PC-3 (cell line): ENCODE data around the gene WDSUB1. TPM values are rescaled to one million over a fixed set of nuclear protein-coding genes. Genes with fewer than 3 reads are reported as not detected.

Experiments
- ATAC-seq: fragments of 200-7000 bp; cut with Tn5 transposase; 2 replicates; pipeline ENCODE4 v1.9.1; 2020; ENCODE audit warnings: mild to moderate bottlenecking, moderate library complexity
- BruUV-seq: library from RNA; stranded (reverse); fragments of 400-500 nt; replicated peaks from 2 replicates; lab custom pipeline; 2021; lab: Mats Ljungman, UMichigan
- CTCF ChIA-PET: fragments of 300-600 bp; sonication (Branson Sonifier 250); formaldehyde crosslinking; loops from one replicate; lab custom pipeline; 2022; ENCODE audit warnings: antibody characterized with exemption; lab: Charles Lee
- POLR2A ChIA-PET: fragments of 300-600 bp; sonication (Branson Sonifier 250); formaldehyde crosslinking; loops from one replicate; lab custom pipeline; 2022; ENCODE audit warnings: antibody characterized with exemption; ENCODE audit not compliant: unreplicated experiment; lab: Charles Lee
- DNase-seq: peaks from one replicate; pipeline ENCODE4 v3.0.0-alpha.2; 2015
- H2AFZ ChIP-seq: fragments of 300-600 bp; sonication (generic); 2 replicates; pipeline ENCODE4 v1.6.0; 2016; ENCODE audit warnings: antibody characterized with exemption, low read length
- H3F3A ChIP-seq: fragments of 300-600 bp; sonication (generic); one replicate; pipeline ENCODE4 v1.6.0; 2017; ENCODE audit warnings: antibody characterized with exemption, low read length, control low read depth, mild to moderate bottlenecking; ENCODE audit not compliant: unreplicated experiment
- H3K27ac ChIP-seq: fragments of 300-600 bp; sonication (generic); 2 replicates; pipeline ENCODE4 v1.5.1; 2016; ENCODE audit warnings: mild to moderate bottlenecking, low read length
- H3K27me3 ChIP-seq: fragments of 300-600 bp; sonication (generic); 2 replicates; pipeline ENCODE4 v1.6.1; 2016; ENCODE audit warnings: low read length, mixed read lengths
- H3K36me3 ChIP-seq: fragments of 300-600 bp; sonication (generic); 2 replicates; pipeline ENCODE4 v1.6.1; 2016; ENCODE audit warnings: low read depth, mixed run types, low read length, mixed read lengths
- H3K4me1 ChIP-seq: fragments of 300-600 bp; sonication (generic); 2 replicates; pipeline ENCODE4 v1.5.1; 2016; ENCODE audit warnings: low read length; ENCODE audit not compliant: insufficient read depth
- H3K4me2 ChIP-seq: fragments of 300-600 bp; sonication (generic); 2 replicates; pipeline ENCODE4 v1.6.0; 2016; ENCODE audit warnings: low read length
- H3K4me3 ChIP-seq: fragments of 300-600 bp; sonication (generic); 2 replicates; pipeline ENCODE4 v1.5.1; 2016; ENCODE audit warnings: mild to moderate bottlenecking, low read length, mixed read lengths
- H3K79me2 ChIP-seq: fragments of 300-600 bp; sonication (generic); 2 replicates; pipeline ENCODE4 v1.6.1; 2017; ENCODE audit warnings: low read length, mixed read lengths
- H3K9ac ChIP-seq: fragments of 300-600 bp; sonication (generic); 2 replicates; pipeline ENCODE4 v1.6.0; 2016; ENCODE audit warnings: mild to moderate bottlenecking, low read length
- H3K9me2 ChIP-seq: fragments of 300-600 bp; sonication (generic); replicated peaks from 2 replicates; pipeline ENCODE4 v1.6.1; 2016; ENCODE audit warnings: mixed run types, low read length, mixed read lengths
- H3K9me3 ChIP-seq: fragments of 300-600 bp; sonication (generic); 2 replicates; pipeline ENCODE4 v1.6.1; 2016; ENCODE audit warnings: low read length, mixed read lengths
- H4K20me1 ChIP-seq: fragments of 300-600 bp; sonication (generic); 2 replicates; pipeline ENCODE4 v1.6.1; 2016; ENCODE audit warnings: low read length, mixed read lengths
- CTCF ChIP-seq: fragments of 300-600 bp; sonication (generic); conservative IDR thresholded peaks from 2 replicates; pipeline ENCODE4 v1.5.1; 2017; ENCODE audit warnings: antibody characterized with exemption, low read depth, mild to moderate bottlenecking, low read length
- EZH2 ChIP-seq: fragments of 300-600 bp; sonication (generic); IDR thresholded peaks from one replicate; pipeline ENCODE4 v1.6.1; 2017; ENCODE audit warnings: antibody characterized with exemption, mild to moderate bottlenecking, low read length; ENCODE audit not compliant: unreplicated experiment
- EZH2phosphoT487 ChIP-seq: fragments of 300-600 bp; sonication (generic); IDR thresholded peaks from 2 replicates; pipeline ENCODE4 v1.6.1; 2018; ENCODE audit warnings: mild to moderate bottlenecking, antibody characterized with exemption, low read length, borderline replicate concordance
- intact Hi-C: fragments of 100-400 bp; cut with micrococcal nuclease; formaldehyde crosslinking; loops from 2 replicates; pipeline ENCODE4 v1.9.0; 2023
- total RNA-seq: library from RNA; depleted of rRNA; stranded (reverse); fragments of >200 nt; gene quantifications from 2 replicates; pipeline ENCODE4 v1.2.3, GENCODE V29; 2014

Gene WDSUB1
- total RNA-seq, 1 experiment from 2014 or later, result 6.6 TPM

GRCh38 chr2:159195697-159196096 lies 90.8 kb downstream of the WDSUB1 start:
- BruUV-seq, result no TSS peak
- POLR2A ChIA-PET, result no interaction called here

GRCh38 chr2:159194241-159194640 lies 92.3 kb downstream of the WDSUB1 start:
- no peak for ATAC-seq
- Histone ChIP-seq H3K4me1 (no peaks in the 10 kb centered on the region), H3F3A (no peaks in the 10 kb centered on the region), H3K9ac (no peak overlapping the region), H3K27me3 (no peaks in the 10 kb centered on the region), H4K20me1 (no peaks in the 10 kb centered on the region), H3K4me3 (no peak overlapping the region), H2AFZ (no peak overlapping the region), H3K79me2 (no peaks in the 10 kb centered on the region), H3K9me2 (no peaks in the 10 kb centered on the region), H3K4me2 (no peak overlapping the region), H3K36me3 (peaks cover 5% of the 10 kb centered on the region; the same call in 1 of the 2 replicates), H3K27ac (no peak overlapping the region), H3K9me3 (no peaks in the 10 kb centered on the region)
- intact Hi-C loops, result no loop called here
- POLR2A ChIA-PET, result no interaction called here
- TF ChIP-seq CTCF (no peak), EZH2 (no peak), EZH2phosphoT487 (no peak)
- no peak for DNase-seq
- no TSS peak for BruUV-seq
- CTCF ChIA-PET, result no interaction called here

More at GRCh38 chr2:159195697-159196096, 90.8 kb downstream of the WDSUB1 start:
- no peak overlapping the region for H3K9ac ChIP-seq
- H3K36me3 ChIP-seq, result peaks cover 7% of the 10 kb centered on the region; the same call in 1 of the 2 replicates
- no peak overlapping the region for H2AFZ ChIP-seq
- intact Hi-C loops, result no loop called here
- H4K20me1 ChIP-seq, result no peaks in the 10 kb centered on the region
- H3K4me3 ChIP-seq, result no peak overlapping the region
- CTCF ChIA-PET, result no interaction called here
- H3K27ac ChIP-seq, result no peak overlapping the region
- H3K27me3 ChIP-seq, result no peaks in the 10 kb centered on the region
- H3K79me2 ChIP-seq, result no peaks in the 10 kb centered on the region
- no peaks in the 10 kb centered on the region for H3K9me3 ChIP-seq
- ATAC-seq (no peak), DNase-seq (no peak)
- no peak overlapping the region for H3K4me2 ChIP-seq
- H3F3A ChIP-seq, result no peaks in the 10 kb centered on the region
- no peaks in the 10 kb centered on the region for H3K4me1 ChIP-seq
- TF ChIP-seq CTCF, result no peak
- no peak for TF ChIP-seq EZH2phosphoT487
- TF ChIP-seq EZH2, result no peak
- H3K9me2 ChIP-seq, result no peaks in the 10 kb centered on the region

GRCh38 chr2:159193791-159194190 lies 92.7 kb downstream of the WDSUB1 start:
- TF ChIP-seq EZH2phosphoT487 (no peak), EZH2 (no peak), CTCF (no peak)
- Histone ChIP-seq H3K9me2 (no peaks in the 10 kb centered on the region), H3K4me1 (no peaks in the 10 kb centered on the region), H3F3A (no peaks in the 10 kb centered on the region), H3K79me2 (no peaks in the 10 kb centered on the region), H2AFZ (no peak overlapping the region), H3K36me3 (0 out of 2 replicates have a peak, but pooled peaks cover 3% of the 10 kb centered on the region), H3K4me3 (no peak overlapping the region), H3K9ac (no peak overlapping the region), H3K9me3 (no peaks in the 10 kb centered on the region), H3K27ac (no peak overlapping the region), H4K20me1 (no peaks in the 10 kb centered on the region), H3K4me2 (no peak overlapping the region), H3K27me3 (no peaks in the 10 kb centered on the region)
- no peak for DNase-seq
- intact Hi-C loops, result no loop called here
- ChIA-PET CTCF (no interaction called here), POLR2A (no interaction called here)
- no TSS peak for BruUV-seq
- ATAC-seq, result no peak
